GM23338 (cell line): ENCODE measurements around the gene PIRT.

ENCODE experiments used
- EZH2 ChIP-seq: fragments of 200-600 bp; sonication (generic); IDR thresholded peaks from one replicate; pipeline ENCODE4 v1.8.0; 2017; ENCODE audit warnings: antibody characterized with exemption, mild to moderate bottlenecking, low read depth; ENCODE audit not compliant: unreplicated experiment
- POLR2AphosphoS5 ChIP-seq: IDR thresholded peaks from 2 replicates; pipeline ENCODE4 v1.6.1; 2016; ENCODE audit warnings: antibody characterized with exemption, low read depth
- TF ChIP-seq, protein P1 (sequence below), 2 experiments: fragments of 200-600 bp in 1 of 2; sonication (generic) in 1 of 2; conservative IDR thresholded peaks; 2 replicates each; pipeline versions ENCODE4 v1.5.1 to v1.6.1; 2016 to 2017; ENCODE audit warnings: antibody characterized with exemption in 2 of 2, low read depth in 2 of 2, mild to moderate bottlenecking in 2 of 2, moderate library complexity in 1 of 2

GRCh38 chr17:10857976-10858375 is 20.1 kb upstream of the PIRT start:
- TF ChIP-seq, protein P1, sequence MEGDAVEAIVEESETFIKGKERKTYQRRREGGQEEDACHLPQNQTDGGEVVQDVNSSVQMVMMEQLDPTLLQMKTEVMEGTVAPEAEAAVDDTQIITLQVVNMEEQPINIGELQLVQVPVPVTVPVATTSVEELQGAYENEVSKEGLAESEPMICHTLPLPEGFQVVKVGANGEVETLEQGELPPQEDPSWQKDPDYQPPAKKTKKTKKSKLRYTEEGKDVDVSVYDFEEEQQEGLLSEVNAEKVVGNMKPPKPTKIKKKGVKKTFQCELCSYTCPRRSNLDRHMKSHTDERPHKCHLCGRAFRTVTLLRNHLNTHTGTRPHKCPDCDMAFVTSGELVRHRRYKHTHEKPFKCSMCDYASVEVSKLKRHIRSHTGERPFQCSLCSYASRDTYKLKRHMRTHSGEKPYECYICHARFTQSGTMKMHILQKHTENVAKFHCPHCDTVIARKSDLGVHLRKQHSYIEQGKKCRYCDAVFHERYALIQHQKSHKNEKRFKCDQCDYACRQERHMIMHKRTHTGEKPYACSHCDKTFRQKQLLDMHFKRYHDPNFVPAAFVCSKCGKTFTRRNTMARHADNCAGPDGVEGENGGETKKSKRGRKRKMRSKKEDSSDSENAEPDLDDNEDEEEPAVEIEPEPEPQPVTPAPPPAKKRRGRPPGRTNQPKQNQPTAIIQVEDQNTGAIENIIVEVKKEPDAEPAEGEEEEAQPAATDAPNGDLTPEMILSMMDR (conservative IDR thresholded peaks at IDR 0.05; ENCODE audit: low read depth in 2 of 2) = no peak
- no peak for TF ChIP-seq POLR2AphosphoS5
- no peak for TF ChIP-seq EZH2
